Posterior vena cava (tissue), 2 donors: Measurements from ENCODE around the gene STAP2. TPM values are rescaled to one million over a fixed set of nuclear protein-coding genes. Genes with fewer than 3 reads are reported as not detected.
"Not testable (repeated sequence)": the region's sequence is repeated elsewhere in the genome, so short reads cannot be mapped to it uniquely, and the experiment has no call there.

Experiments
- DNase-seq: peaks from one replicate; pipeline ENCODE4 v3.0.0-alpha.2; 2020; ENCODE audit warnings: low spot score
- intact Hi-C, 2 donors: fragments of 100-400 bp; cut with DNase I; formaldehyde crosslinking; loops; one replicate each; pipeline versions ENCODE4 v1.14.1 to v1.14.2; 2022 to 2023
- total RNA-seq, 2 donors: library from RNA; stranded (reverse); fragmentation: NEBNext Ultra II Directional; extraction: Animal tissue kit (Norgen Biotek cat#: 25700); gene quantifications; one replicate each; pipeline ENCODE4 v1.2.1, GENCODE V29; 2021
- donor health status: DM: yes; HTN: yes; CAD: no.
- donor health status: DM: yes; HTN: yes; CAD: no.

The STAP2 gene
- total RNA-seq, 2 donors from 2014 or later: 2.1 to 2.7 TPM

GRCh38 chr19:4342615-4343369 is 4.2 kb upstream of the STAP2 start:
- intact Hi-C loops: loop anchor here in 1 of 2 donors (5.0 kb wide), 1 partner anchor 60 kb away; the partner anchor contains the start of genes CHAF1A and SH3GL1
- DNase-seq: peak; percentile 98

DNA sequence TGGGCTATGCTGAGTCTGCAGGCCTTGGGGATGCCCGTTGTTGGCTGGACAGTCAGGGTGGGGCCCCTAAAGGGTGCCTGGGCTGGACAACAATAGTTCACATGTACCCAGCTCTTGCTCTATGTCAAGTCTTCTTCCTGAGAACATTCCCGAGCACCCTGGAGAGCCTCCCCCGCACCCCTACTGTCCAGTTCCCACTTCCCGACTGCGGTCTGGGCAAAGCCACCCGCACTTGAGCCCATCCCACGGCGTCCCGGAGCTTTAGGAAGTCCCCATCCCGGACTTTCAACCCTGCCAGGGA is 3.6 kb upstream of the STAP2 start:
- intact Hi-C loops: loop anchor here in 1 of 2 donors (5.0 kb wide), 1 partner anchor 60 kb away; the partner anchor contains the start of genes CHAF1A and SH3GL1

GRCh38 chr19:4337906-4338440 is 654 bp downstream of the STAP2 start:
- DNase-seq: no peak
- intact Hi-C loops: no loop called here

More for the DNA sequence above, 3.6 kb upstream of the STAP2 start:
- no peak for DNase-seq

GRCh38 chr19:4334929-4335570 is 3.6 kb downstream of the STAP2 start:
- no peak for DNase-seq
- intact Hi-C loops: loop anchor here in 1 of 2 donors (1.0 kb wide), 1 partner anchor 52 kb away; no protein-coding TSS in a partner anchor

GRCh38 chr19:4329858-4330257 is 8.8 kb downstream of the STAP2 start:
- intact Hi-C loops: no loop called here
- DNase-seq: no peak

- DNase-seq, intact Hi-C loops: not testable (repeated sequence)
Measured at GRCh38 chr19:4328991-4329681, 9.5 kb downstream of the STAP2 start.

DNA sequence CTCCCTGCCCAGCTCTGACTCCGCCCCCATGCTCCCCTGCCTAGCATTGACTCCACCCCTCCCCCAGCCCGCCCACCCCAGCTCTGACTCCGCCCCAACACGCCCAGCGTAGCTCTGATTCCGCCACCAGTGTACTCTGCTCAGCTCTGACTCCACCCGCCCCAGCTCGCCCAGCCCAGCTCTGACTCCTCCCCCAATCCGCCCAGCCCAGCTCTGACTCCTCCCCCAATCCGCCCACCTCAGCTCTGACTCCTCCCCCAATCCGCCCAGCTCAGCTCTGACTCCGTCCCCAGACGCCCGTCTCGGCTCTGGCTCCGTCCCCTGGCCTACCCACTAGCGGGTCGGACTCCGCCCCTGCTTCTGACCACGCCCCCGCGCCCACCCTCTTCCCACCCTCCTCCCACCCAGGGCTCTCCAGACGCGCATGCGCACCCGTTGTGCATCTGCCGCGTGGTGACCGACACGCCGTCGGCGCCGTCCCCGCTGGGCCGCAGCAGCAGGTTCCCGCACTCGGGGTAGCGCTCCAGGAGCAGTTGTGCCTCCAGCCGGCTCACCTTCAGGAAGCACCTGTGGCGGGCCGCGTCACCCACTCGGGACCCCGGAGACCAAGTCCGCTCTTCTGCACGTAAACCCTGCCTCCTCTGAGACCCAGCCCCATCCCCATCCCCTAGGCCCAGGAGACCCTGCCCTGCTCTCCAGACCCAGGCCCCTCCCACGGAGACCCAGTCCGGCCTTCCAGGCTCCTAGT is 10.2 kb downstream of the STAP2 start:
- intact Hi-C loops: no loop called here
- DNase-seq: peak; percentile 100

DNA sequence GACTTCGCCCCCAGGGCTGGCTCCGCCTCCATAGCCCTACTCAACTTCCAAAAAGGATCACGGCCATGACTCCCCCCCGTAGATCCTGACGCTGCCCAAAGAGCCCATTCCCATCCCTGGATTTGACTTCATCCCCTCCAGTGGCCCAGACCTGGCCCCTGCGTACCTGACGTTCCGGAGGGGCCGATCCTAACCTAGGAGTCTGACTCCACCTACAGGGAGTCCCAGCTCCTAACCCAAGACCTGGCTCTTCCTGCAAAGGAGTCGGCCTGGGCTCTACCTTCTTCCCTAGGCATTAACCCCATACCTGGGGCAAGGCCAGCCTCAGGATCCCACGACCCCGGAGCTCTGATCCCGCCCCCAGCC is 10.8 kb downstream of the STAP2 start:
- no peak for DNase-seq
- intact Hi-C loops: no loop called here

DNA sequence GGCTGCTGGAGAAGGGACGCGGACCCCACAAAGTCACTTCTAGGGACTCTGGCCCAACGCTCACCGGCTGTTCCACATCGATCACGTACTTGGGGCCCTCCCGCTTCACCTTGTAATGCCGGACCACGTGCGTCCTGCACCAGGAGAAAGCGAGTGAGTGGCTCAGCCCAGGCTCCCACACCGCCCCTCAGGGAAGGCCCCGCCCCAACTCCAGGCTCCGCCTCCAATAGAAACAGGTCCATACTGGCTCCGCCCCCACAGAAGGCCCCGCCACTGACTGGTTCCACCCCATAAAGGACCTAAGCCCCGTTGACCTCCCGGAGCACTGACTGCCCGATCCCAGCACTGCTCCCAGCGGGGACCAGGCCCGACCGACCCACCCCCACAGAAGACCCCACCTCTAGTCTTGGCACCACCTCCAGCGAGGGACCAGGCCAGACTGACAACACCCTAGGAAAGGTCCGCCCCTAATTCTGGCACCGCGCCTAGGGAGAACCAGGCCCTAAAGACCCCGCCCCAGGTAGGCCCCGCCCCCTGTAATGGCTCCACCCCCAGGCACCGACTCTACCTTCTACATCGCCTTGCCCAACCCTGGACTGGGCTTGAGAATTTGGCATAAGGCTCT is 11.3 kb downstream of the STAP2 start:
- DNase-seq: peak; percentile 94
- intact Hi-C loops: no loop called here

DNA sequence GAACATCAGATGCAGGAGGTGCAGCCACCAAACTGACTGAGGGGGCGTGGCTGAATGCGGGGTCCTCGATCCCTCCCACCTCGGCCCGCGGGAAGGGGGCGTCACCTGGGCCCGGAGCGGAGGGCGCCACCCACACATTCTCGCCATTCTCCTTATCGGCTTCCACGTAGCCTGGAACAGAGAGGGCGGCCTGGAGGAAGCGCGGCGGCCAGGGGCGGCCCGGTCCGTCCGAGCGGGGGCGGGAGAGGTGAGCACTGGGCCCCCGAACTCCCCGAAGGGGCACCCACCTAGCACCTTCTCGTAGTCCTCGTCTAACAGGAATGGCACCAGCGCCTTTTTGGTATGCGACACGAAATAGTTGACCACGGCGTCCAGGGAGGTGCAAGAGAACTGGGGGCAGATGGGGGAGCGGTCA is 11.8 kb downstream of the STAP2 start:
- intact Hi-C loops: no loop called here
- DNase-seq: no peak

GRCh38 chr19:4326215-4326836 is 12.3 kb downstream of the STAP2 start:
- DNase-seq: no peak
- intact Hi-C loops: no loop called here

GRCh38 chr19:4324228-4324627 is 14.4 kb downstream of the STAP2 start:
- DNase-seq: no peak
- intact Hi-C loops: no loop called here

DNA sequence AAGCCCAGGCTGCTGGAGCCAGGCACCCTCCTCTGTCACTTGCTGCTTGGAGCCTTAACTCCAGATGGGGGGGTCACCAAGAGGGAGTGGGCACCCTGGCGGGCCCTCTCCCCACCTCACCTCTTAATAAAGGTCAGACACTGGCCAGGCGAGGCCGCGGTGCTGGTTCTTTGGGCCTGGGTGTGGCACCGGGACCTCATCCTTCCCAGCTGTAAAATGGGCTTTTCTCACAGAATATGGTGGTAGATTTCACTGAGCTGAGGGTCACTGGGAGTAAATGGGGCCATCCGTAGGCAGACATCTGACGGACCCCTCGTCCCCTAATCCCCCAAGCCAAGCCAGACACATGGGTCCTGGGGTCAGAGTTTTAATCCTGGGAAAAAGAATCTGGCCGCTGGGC is 14.9 kb downstream of the STAP2 start:
- DNase-seq: no peak
- intact Hi-C loops: no loop called here

DNA sequence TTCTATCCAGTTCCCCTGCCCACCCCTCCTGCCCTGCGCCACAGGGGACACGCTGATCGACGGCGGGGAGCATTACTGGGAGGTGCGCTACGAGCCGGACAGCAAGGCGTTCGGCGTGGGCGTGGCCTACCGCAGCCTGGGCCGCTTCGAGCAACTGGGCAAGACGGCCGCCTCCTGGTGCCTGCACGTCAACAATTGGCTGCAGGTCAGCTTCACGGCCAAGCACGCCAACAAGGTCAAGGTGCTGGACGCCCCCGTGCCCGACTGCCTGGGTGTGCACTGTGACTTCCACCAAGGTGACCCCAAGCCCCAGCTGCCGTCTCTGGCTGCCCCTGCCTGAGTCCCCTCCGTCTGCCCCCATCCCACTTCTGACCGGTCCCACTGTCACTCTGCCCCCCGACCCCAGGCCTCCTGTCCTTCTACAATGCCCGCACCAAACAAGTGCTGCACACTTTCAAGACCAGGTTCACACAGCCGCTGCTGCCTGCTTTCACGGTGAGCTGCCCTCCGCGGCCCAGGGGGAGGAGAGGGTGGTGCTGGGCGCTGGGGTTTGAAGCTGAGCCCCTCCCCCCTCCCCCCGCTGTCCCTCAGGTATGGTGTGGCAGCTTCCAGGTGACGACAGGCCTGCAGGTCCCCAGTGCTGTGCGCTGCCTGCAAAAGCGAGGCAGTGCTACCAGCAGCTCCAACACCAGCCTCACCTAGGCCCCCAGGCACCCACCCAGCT is 15.5 kb downstream of the STAP2 start:
- intact Hi-C loops: no loop called here
- DNase-seq: no peak

DNA sequence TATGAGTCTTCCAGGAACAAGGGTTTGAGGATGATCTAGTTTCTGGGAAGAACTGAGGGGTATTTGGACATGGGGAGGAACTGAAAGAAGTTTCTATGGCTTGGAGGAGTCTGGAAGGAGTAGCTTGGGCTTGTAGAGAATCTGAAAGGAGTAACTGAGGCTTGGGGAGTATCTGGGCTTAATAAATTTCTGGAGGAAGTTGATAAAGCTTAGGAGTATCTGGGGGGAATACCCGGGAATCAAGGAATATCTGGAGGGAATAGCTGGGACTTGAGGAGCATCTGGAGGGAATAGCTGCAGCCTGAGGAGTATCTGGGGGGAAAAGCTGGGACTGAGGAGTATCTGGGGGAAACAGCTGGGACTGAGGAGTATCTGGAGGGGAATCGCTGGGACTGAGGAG is 18.2 kb downstream of the STAP2 start:
- intact Hi-C loops: no loop called here
- DNase-seq: no peak

DNA sequence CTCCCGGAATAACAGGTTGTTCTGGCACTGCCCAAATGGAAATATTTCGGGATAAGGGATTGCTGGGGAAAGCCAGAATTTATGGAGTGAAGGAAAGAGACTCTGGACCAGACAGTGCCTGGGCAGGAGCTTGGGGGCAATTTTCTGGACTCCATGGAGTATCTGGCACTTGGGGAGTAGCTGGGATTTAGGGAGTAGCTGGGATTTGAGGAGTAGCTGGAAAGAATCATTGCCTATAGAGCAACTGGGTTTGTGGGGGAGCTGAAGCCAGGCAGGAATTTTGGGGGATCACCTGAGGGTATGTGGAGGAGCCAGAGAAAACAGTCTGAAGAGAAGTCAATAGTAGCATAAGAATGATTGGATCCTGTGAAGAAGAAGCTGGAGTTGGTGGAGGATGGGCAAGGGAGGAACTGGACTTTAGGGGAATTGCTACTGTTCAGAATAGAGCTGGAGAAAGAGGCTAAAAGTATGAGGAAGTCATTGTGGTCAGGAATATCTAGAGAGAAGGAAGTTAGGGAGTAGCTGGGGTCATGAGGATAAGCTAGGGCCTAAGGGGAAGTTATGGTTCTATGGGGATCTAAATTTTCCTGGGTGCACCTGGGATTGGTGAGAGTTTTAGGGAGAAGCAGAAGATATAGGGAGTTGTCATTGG is 19.4 kb downstream of the STAP2 start:
- intact Hi-C loops: no loop called here
- no peak for DNase-seq

DNA sequence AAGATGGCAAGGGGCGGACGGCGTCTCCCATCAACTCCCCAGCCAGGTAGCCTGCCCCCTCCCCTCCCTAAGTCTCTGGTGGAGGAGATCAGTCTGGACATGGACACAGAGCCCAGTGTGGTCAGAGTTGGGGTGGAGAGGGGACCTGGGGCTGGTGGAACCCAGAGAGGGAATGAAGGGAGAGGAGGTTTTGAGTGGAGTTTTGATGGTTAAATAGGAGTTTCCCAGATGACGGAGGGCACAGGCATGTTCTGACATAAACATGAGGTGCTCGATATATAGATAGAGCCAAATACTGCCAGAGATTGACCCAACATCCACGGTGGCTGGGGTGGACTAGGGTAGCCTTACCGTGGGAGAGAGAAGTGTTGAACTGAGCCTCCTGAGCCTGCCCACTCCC is 20.2 kb downstream of the STAP2 start:
- no peak for DNase-seq
- intact Hi-C loops: no loop called here

DNA sequence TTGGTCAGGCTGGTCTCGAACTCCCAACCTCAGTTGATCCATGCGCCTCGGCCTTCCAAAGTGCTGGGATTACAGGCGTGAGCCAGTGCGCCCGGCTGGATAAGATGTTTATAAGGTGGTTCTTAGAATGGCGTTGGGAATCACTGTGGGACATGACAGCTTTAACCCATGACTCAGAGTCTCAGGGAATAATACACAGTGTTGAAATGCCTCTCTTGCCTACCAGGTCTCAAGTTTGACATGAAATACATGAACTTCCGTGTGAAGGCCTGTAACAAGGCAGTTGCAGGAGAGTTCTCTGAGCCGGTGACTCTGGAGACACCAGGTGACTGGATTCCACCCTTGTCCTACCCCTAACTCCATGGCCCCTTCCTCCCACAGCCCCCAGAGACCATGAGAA is 21.7 kb downstream of the STAP2 start:
- intact Hi-C loops: no loop called here
- no peak for DNase-seq
